Vagina (tissue), 2 donors: Measurements from ENCODE around the gene COL25A1.

Source experiments
- POLR2AphosphoS5 ChIP-seq, 2 donors: sonication (generic); formaldehyde crosslinking; IDR thresholded peaks; one replicate each; pipeline ENCODE4 v1.9.0; 2017; ENCODE audit warnings: antibody characterized with exemption in 2 of 2, mild to moderate bottlenecking in 2 of 2, low read depth in 1 of 2; ENCODE audit not compliant: insufficient read depth in 1 of 2
- TF ChIP-seq, protein P1 (sequence below), 3 experiments: fragments of 450-650 bp in 2 of 3; fragments of 200-600 bp in 1 of 3; sonication (generic) in 1 of 3; IDR thresholded peaks; one replicate each; pipeline ENCODE4 v1.5.1; 2017 to 2019; ENCODE audit warnings: antibody characterized with exemption in 3 of 3, mild to moderate bottlenecking in 2 of 3, moderate library complexity in 2 of 3

DNA sequence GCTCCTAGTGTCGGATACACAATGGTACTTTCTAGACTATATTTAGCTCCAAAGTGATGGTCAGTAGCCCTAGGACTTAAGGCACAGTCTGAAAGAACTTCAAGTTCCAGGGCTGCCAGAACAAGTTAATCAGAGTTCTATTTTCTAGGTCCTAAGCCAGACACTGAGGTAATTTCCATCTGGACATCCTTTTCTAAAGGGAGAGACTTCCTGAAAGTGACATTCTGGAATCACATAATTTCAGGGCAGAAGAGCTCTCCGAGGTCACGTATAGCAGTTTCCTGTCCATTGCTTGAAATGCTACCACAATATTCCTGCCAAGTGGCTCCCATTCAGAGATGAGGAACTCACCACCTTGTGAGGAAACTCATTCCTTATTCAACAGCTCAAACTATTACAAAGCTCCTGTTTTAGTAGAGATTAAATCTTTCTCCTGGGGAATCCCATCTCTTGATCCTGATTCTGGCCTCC lies 117.9 kb downstream of the COL25A1 start:
- TF ChIP-seq, protein P1, sequence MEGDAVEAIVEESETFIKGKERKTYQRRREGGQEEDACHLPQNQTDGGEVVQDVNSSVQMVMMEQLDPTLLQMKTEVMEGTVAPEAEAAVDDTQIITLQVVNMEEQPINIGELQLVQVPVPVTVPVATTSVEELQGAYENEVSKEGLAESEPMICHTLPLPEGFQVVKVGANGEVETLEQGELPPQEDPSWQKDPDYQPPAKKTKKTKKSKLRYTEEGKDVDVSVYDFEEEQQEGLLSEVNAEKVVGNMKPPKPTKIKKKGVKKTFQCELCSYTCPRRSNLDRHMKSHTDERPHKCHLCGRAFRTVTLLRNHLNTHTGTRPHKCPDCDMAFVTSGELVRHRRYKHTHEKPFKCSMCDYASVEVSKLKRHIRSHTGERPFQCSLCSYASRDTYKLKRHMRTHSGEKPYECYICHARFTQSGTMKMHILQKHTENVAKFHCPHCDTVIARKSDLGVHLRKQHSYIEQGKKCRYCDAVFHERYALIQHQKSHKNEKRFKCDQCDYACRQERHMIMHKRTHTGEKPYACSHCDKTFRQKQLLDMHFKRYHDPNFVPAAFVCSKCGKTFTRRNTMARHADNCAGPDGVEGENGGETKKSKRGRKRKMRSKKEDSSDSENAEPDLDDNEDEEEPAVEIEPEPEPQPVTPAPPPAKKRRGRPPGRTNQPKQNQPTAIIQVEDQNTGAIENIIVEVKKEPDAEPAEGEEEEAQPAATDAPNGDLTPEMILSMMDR (IDR thresholded peaks at IDR 0.05) = no peak
- TF ChIP-seq POLR2AphosphoS5 (IDR thresholded peaks at IDR 0.05; ENCODE audit: insufficient read depth in 1 of 2, low read depth in 1 of 2) = peak in 1 of 2 donors; percentile 49
